BE2C (cell line): ENCODE data around the gene MYH13.

Experiments
- DNase-seq: peaks from one replicate; pipeline ENCODE4 v3.0.0-alpha.2; 2020
- H3K27me3 ChIP-seq: fragments of 250-450 bp; sonication (Bioruptor Pico); 2 replicates; pipeline ENCODE4 v1.5.1; 2020; ENCODE audit warnings: mild to moderate bottlenecking
- H3K36me3 ChIP-seq: fragments of 250-450 bp; sonication (Bioruptor Pico); 2 replicates; pipeline ENCODE4 v1.5.1; 2020; ENCODE audit warnings: mild to moderate bottlenecking
- H3K4me1 ChIP-seq: fragments of 250-450 bp; sonication (Bioruptor Pico); 2 replicates; pipeline ENCODE4 v1.5.1; 2020
- H3K4me3 ChIP-seq: 2 replicates; pipeline ENCODE4 v1.5.1; 2011; ENCODE audit warnings: low read depth, low read length
- H3K9me3 ChIP-seq: fragments of 250-450 bp; sonication (Bioruptor Pico); 2 replicates; pipeline ENCODE4 v1.5.1; 2020
- TF ChIP-seq, protein P1 (sequence below): IDR thresholded peaks from 2 replicates; pipeline ENCODE4 v1.5.1; 2012; ENCODE audit warnings: mild to moderate bottlenecking, low read depth, low read length

MYH13 gene

GRCh38 chr17:10360578-10360977 lies 12.2 kb downstream of the MYH13 start:
- DNase-seq: no peak
- TF ChIP-seq, protein P1, sequence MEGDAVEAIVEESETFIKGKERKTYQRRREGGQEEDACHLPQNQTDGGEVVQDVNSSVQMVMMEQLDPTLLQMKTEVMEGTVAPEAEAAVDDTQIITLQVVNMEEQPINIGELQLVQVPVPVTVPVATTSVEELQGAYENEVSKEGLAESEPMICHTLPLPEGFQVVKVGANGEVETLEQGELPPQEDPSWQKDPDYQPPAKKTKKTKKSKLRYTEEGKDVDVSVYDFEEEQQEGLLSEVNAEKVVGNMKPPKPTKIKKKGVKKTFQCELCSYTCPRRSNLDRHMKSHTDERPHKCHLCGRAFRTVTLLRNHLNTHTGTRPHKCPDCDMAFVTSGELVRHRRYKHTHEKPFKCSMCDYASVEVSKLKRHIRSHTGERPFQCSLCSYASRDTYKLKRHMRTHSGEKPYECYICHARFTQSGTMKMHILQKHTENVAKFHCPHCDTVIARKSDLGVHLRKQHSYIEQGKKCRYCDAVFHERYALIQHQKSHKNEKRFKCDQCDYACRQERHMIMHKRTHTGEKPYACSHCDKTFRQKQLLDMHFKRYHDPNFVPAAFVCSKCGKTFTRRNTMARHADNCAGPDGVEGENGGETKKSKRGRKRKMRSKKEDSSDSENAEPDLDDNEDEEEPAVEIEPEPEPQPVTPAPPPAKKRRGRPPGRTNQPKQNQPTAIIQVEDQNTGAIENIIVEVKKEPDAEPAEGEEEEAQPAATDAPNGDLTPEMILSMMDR: no peak
- no peaks in the 10 kb centered on the region for H3K27me3 ChIP-seq
- H3K36me3 ChIP-seq: no peaks in the 10 kb centered on the region
- H3K9me3 ChIP-seq: no peaks in the 10 kb centered on the region
- no peak overlapping the region for H3K4me3 ChIP-seq
- no peaks in the 10 kb centered on the region for H3K4me1 ChIP-seq

DNA sequence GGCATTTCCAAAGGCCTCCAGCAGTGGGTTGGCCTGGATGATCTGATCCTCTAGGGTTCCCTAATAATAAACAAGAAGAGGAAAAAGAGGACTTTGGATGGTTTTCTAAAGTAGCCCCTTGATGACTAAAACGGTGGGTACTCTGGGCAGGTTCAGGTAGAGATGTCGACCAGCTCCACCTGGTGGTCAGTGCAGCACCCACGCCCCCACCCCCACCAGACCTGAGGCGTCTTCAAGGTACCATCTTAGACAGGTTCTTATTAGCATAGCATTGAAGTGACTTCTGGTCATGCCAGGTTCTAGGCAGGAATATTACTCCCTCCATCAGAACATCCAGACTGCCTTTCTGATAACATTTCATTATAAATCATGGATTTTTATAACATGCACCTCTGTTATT lies 15.0 kb downstream of the MYH13 start:
- TF ChIP-seq, protein P1: peak; percentile 21; the same call in 1 of the 2 replicates
- Histone ChIP-seq H3K4me1 (no peaks in the 10 kb centered on the region), H3K9me3 (no peaks in the 10 kb centered on the region), H3K27me3 (no peaks in the 10 kb centered on the region), H3K36me3 (no peaks in the 10 kb centered on the region), H3K4me3 (no peak overlapping the region)
- no peak for DNase-seq

- DNase-seq: no peak
- H3K4me3 ChIP-seq: no peak overlapping the region
Measured at GRCh38 chr17:10354651-10355050, 18.2 kb downstream of the MYH13 start.

GRCh38 chr17:10352893-10353292 lies 19.9 kb downstream of the MYH13 start:
- no peaks in the 10 kb centered on the region for H3K9me3 ChIP-seq
- no peaks in the 10 kb centered on the region for H3K4me1 ChIP-seq
- DNase-seq: no peak
- H3K36me3 ChIP-seq: no peaks in the 10 kb centered on the region
- H3K4me3 ChIP-seq: no peak overlapping the region
- H3K27me3 ChIP-seq: no peaks in the 10 kb centered on the region
- TF ChIP-seq, protein P1: no peak

More at GRCh38 chr17:10354651-10355050, 18.2 kb downstream of the MYH13 start:
- Histone ChIP-seq H3K27me3 (no peaks in the 10 kb centered on the region), H3K4me1 (no peaks in the 10 kb centered on the region), H3K36me3 (no peaks in the 10 kb centered on the region), H3K9me3 (no peaks in the 10 kb centered on the region)
- TF ChIP-seq, protein P1: no peak

DNA sequence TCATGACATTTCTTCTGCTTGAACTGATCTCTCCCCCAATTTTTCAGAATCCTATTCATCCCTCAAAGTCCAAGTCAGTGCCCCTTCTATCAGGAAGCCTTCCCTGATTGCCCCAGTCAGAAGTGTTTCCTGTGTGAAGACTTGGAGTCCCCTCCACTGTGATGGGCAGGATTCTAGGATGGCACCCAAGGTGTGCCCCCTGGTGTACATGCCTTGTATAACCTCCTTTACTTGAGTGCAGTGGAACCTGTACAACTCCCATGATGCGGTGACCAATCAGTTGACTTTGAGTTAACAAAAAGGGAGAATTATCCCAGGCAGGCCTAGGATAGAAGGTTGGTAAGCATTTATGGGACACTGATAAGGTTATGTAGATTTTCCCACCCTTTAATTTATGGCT lies 23.4 kb downstream of the MYH13 start:
- H3K27me3 ChIP-seq: no peaks in the 10 kb centered on the region
- no peaks in the 10 kb centered on the region for H3K36me3 ChIP-seq
- TF ChIP-seq, protein P1: no peak
- no peak overlapping the region for H3K4me3 ChIP-seq
- no peaks in the 10 kb centered on the region for H3K4me1 ChIP-seq
- no peak for DNase-seq
- no peaks in the 10 kb centered on the region for H3K9me3 ChIP-seq

GRCh38 chr17:10344816-10345215 lies 28.0 kb downstream of the MYH13 start:
- H3K4me3 ChIP-seq: no peak overlapping the region
- TF ChIP-seq, protein P1: no peak
- no peak for DNase-seq
- H3K36me3 ChIP-seq: no peaks in the 10 kb centered on the region
- H3K9me3 ChIP-seq: no peaks in the 10 kb centered on the region
- H3K27me3 ChIP-seq: no peaks in the 10 kb centered on the region
- no peaks in the 10 kb centered on the region for H3K4me1 ChIP-seq
